Mammary epithelial cell (primary cell): ENCODE results near the gene TIMP1.

Experiments used
- CTCF ChIP-seq, 2 donors: IDR thresholded peaks in 1 of 2; conservative IDR thresholded peaks in 1 of 2; 2 replicates each; pipeline ENCODE4 v1.5.1; 2011 to 2012; ENCODE audit warnings: inconsistent platforms in 2 of 2, low read length in 2 of 2, mild to moderate bottlenecking in 2 of 2, control low read depth in 1 of 2, low read depth in 1 of 2; ENCODE audit not compliant: insufficient read depth in 1 of 2; ENCODE audit errors: extremely low read depth in 1 of 2
- EZH2 ChIP-seq: IDR thresholded peaks from 2 replicates; pipeline ENCODE4 v1.6.1; 2012; ENCODE audit warnings: low read length, inconsistent platforms, borderline replicate concordance

- TF ChIP-seq CTCF (conservative IDR thresholded peaks at IDR 0.05 in 1 of 2, IDR thresholded peaks at IDR 0.05 in 1 of 2; ENCODE audit: extremely low read depth in 1 of 2, insufficient read depth in 1 of 2, low read depth in 1 of 2, low read length in 2 of 2) (no peak), EZH2 (no peak)
These were observed 21.1 kb upstream of the TIMP1 start, which contains the start of gene ARAF for GRCh38 chrX:47560934-47561658.
